Measurements from ENCODE around the gene XPO4.

DNA sequence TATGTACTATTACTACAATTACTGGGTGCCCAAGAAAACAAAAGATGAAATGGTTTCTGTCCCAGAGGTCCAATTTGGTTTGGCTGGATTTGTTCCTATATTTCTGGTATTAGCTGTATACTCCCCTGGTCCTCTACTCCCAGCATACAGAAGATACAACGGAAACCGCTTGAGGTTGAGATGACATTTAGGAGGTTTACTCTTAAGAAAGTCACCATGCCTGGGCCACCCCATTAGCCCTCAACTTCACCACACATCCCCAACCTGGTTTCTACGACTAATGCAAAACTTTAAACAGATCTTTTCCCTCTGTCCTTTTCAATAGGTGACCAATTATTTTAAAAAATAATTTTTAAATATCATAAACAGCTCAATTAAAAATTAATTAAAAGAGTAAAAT lies 82.8 kb downstream of the XPO4 start:
- TF ChIP-seq, protein P1, sequence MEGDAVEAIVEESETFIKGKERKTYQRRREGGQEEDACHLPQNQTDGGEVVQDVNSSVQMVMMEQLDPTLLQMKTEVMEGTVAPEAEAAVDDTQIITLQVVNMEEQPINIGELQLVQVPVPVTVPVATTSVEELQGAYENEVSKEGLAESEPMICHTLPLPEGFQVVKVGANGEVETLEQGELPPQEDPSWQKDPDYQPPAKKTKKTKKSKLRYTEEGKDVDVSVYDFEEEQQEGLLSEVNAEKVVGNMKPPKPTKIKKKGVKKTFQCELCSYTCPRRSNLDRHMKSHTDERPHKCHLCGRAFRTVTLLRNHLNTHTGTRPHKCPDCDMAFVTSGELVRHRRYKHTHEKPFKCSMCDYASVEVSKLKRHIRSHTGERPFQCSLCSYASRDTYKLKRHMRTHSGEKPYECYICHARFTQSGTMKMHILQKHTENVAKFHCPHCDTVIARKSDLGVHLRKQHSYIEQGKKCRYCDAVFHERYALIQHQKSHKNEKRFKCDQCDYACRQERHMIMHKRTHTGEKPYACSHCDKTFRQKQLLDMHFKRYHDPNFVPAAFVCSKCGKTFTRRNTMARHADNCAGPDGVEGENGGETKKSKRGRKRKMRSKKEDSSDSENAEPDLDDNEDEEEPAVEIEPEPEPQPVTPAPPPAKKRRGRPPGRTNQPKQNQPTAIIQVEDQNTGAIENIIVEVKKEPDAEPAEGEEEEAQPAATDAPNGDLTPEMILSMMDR (IDR thresholded peaks at IDR 0.05) = no peak
- TF ChIP-seq POLR2A (IDR thresholded peaks at IDR 0.05) = no peak
